Posterior cingulate gyrus (tissue), 11 donors: ENCODE data around the gene TBC1D10B.
A peak's percentile ranks its signal among the peaks of the same experiment; 100 is the strongest.

ENCODE experiments used
- DNase-seq, 10 donors: peaks; one replicate each; pipeline versions ENCODE4 v3.0.0 to v3.0.0-alpha.2; 2020 to 2021; ENCODE audit warnings: mixed read lengths in 3 of 10
- intact Hi-C: fragments of 100-400 bp; cut with DNase I; formaldehyde crosslinking; loops from one replicate; pipeline ENCODE4 v1.15.1; 2023

TBC1D10B gene

GRCh38 chr16:30376461-30376902 is 6.2 kb upstream of the TBC1D10B start:
- DNase-seq: peak in 1 of 10 donors; percentile 58
- intact Hi-C loops: no loop called here

- intact Hi-C loops: no loop called here
- DNase-seq: no peak
These were observed 5.6 kb upstream of the TBC1D10B start for GRCh38 chr16:30375864-30376263.

GRCh38 chr16:30374538-30374937 is 4.2 kb upstream of the TBC1D10B start, which contains the start of gene MYL11:
Gene MYL11, plus strand, starts transcription at chr16:30374802. Its CDS starts 56 bp downstream, at chr16:30374858.
- intact Hi-C loops: no loop called here
- peak in 1 of 10 donors; percentile 54 for DNase-seq

- intact Hi-C loops: no loop called here
- peak in 2 of 10 donors; percentile 50 to 54 for DNase-seq
These were observed 2.4 kb upstream of the TBC1D10B start for GRCh38 chr16:30372725-30373124.

- peak in 2 of 10 donors; percentile 47 to 72 for DNase-seq
- intact Hi-C loops: no loop called here
These were observed 1.9 kb upstream of the TBC1D10B start for GRCh38 chr16:30372038-30372712.

- intact Hi-C loops: no loop called here
- DNase-seq: peak in 1 of 10 donors; percentile 49
These were observed 1.0 kb upstream of the TBC1D10B start for GRCh38 chr16:30371248-30371816.

GRCh38 chr16:30369938-30370455 is 297 bp downstream of the TBC1D10B start:
- peak in 1 of 10 donors; percentile 81 for DNase-seq
- intact Hi-C loops: loop anchor here (5.0 kb wide), 1 partner anchor 37 kb away; the partner anchor contains the start of gene ZNF771

- DNase-seq: peak in 1 of 10 donors; percentile 90
- intact Hi-C loops: loop anchor here (5.0 kb wide), 1 partner anchor 38 kb away; the partner anchor contains the start of gene ZNF771
These were observed 980 bp downstream of the TBC1D10B start for GRCh38 chr16:30369091-30369937.

GRCh38 chr16:30368792-30369090 is 1.6 kb downstream of the TBC1D10B start:
- intact Hi-C loops: loop anchor here (5.0 kb wide), 1 partner anchor 39 kb away; the partner anchor contains the start of gene ZNF771
- no peak for DNase-seq

GRCh38 chr16:30368122-30368791 is 2.0 kb downstream of the TBC1D10B start:
- DNase-seq: peak in 1 of 10 donors; percentile 19
- intact Hi-C loops: loop anchor here (5.0 kb wide), 1 partner anchor 39 kb away; the partner anchor contains the start of gene ZNF771

GRCh38 chr16:30367349-30368009 is 2.8 kb downstream of the TBC1D10B start:
- peak in 1 of 10 donors; percentile 0 for DNase-seq
- intact Hi-C loops: loop anchor here (5.0 kb wide), 1 partner anchor 40 kb away; the partner anchor contains the start of gene ZNF771

- DNase-seq: no peak
- intact Hi-C loops: loop anchor here (5.0 kb wide), 1 partner anchor 41 kb away; the partner anchor contains the start of gene ZNF771
These were observed 3.8 kb downstream of the TBC1D10B start for GRCh38 chr16:30366511-30366910.

- intact Hi-C loops: loop anchor here (5.0 kb wide), 1 partner anchor 42 kb away; the partner anchor contains the start of gene ZNF771
- peak in 1 of 10 donors; percentile 47 for DNase-seq
These were observed 5.1 kb downstream of the TBC1D10B start for GRCh38 chr16:30365200-30365599.

- DNase-seq: no peak
- intact Hi-C loops: no loop called here
These were observed 9.1 kb downstream of the TBC1D10B start for GRCh38 chr16:30361180-30361579.

GRCh38 chr16:30359871-30360170 is 10.5 kb downstream of the TBC1D10B start:
- DNase-seq: no peak
- intact Hi-C loops: no loop called here

- no peak for DNase-seq
- intact Hi-C loops: no loop called here
These were observed 11.1 kb downstream of the TBC1D10B start for GRCh38 chr16:30358990-30359870.

GRCh38 chr16:30358577-30358936 is 11.7 kb downstream of the TBC1D10B start:
- intact Hi-C loops: no loop called here
- no peak for DNase-seq

- intact Hi-C loops: no loop called here
- DNase-seq: peak in 1 of 10 donors; percentile 49
These were observed 12.3 kb downstream of the TBC1D10B start for GRCh38 chr16:30357715-30358576.
